C4-2B (cell line): ENCODE data around the gene HORMAD2.

Experiments
- CTCF ChIP-seq: fragments of 450-650 bp; conservative IDR thresholded peaks from 2 replicates; pipeline ENCODE4 v1.5.1; 2017; ENCODE audit warnings: mild to moderate bottlenecking
- ZFX ChIP-seq: fragments of 450-650 bp; IDR thresholded peaks from 2 replicates; pipeline ENCODE4 v1.6.1; 2017

GRCh38 chr22:30089655-30089974 lies 9.4 kb downstream of the HORMAD2 start:
- TF ChIP-seq CTCF (no peak), ZFX (no peak)
